Activated T-helper 1 cell treated with anti-CD3 and anti-CD28 coated beads, Interleukin-12 subunit alpha, Interleukin-12 subunit beta, Interleukin-2, Interleukin-4 antibody, amounts not matched to agents 30 ng/mL and 10 ng/mL and 1 ng/mL, durations not matched to agents 14 hours and 24 hours and 36 hours (primary cell): ENCODE results near the gene HHIPL2. TPM values are rescaled to one million over a fixed set of nuclear protein-coding genes. Genes with fewer than 3 reads are reported as not detected.

Experiments used
- DNase-seq: peaks from one replicate; pipeline ENCODE4 v3.0.0; 2021; ENCODE audit warnings: low spot score
- H3K27ac Mint-ChIP-seq: one replicate; pipeline ENCODE4 v1.8.0; 2021; ENCODE audit warnings: mild to moderate bottlenecking, mixed read lengths
- H3K27me3 Mint-ChIP-seq: one replicate; pipeline ENCODE4 v1.8.0; 2022; ENCODE audit warnings: mild to moderate bottlenecking, moderate library complexity, mixed read lengths; ENCODE audit not compliant: insufficient read depth
- H3K36me3 Mint-ChIP-seq: one replicate; pipeline ENCODE4 v1.8.0; 2021; ENCODE audit warnings: low read depth, mixed read lengths
- H3K4me1 Mint-ChIP-seq: one replicate; pipeline ENCODE4 v1.8.0; 2021; ENCODE audit warnings: low read depth, mixed read lengths
- H3K4me3 Mint-ChIP-seq: one replicate; pipeline ENCODE4 v1.8.0; 2021; ENCODE audit warnings: mild to moderate bottlenecking, moderate library complexity, mixed read lengths
- H3K9me3 Mint-ChIP-seq: one replicate; pipeline ENCODE4 v1.8.0; 2021; ENCODE audit warnings: mixed read lengths
- intact Hi-C: fragments of 100-400 bp; cut with micrococcal nuclease; formaldehyde crosslinking; loops from one replicate; pipeline ENCODE4 v1.15.1; 2024
- total RNA-seq: library from RNA; stranded (reverse); gene quantifications from 2 replicates; pipeline ENCODE4 v1.2.3, GENCODE V29; 2022

HHIPL2 gene
- total RNA-seq, 1 donor from 2014 or later: 0.16 TPM

DNA sequence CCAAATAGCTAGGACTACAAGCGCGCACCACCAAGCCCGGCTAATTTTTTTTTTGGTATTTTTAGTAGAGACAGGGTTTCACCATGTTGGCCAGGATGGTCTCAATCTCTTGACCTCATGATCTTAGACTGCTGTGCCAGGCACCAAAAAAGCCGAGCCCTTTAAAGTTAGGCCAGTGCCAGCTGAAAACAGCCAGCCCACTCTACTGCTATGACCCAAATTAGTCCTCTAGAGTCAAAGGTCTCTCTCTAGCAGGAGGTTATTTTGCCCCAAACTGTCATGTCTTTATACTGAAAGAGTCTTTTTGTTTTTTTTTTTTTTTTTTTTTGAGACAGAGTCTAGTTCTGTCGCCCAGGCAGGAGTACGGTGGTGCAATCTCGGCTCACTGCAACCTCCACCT is 9.7 kb upstream of the HHIPL2 start:
- H3K27ac Mint-ChIP-seq: no peak overlapping the region
- no peaks in the 10 kb centered on the region for H3K27me3 Mint-ChIP-seq
- no peak overlapping the region for H3K4me3 Mint-ChIP-seq
- intact Hi-C loops: no loop called here
- H3K36me3 Mint-ChIP-seq: peaks cover 20% of the 10 kb centered on the region
- no peak for DNase-seq
- no peaks in the 10 kb centered on the region for H3K9me3 Mint-ChIP-seq
- no peaks in the 10 kb centered on the region for H3K4me1 Mint-ChIP-seq

DNA sequence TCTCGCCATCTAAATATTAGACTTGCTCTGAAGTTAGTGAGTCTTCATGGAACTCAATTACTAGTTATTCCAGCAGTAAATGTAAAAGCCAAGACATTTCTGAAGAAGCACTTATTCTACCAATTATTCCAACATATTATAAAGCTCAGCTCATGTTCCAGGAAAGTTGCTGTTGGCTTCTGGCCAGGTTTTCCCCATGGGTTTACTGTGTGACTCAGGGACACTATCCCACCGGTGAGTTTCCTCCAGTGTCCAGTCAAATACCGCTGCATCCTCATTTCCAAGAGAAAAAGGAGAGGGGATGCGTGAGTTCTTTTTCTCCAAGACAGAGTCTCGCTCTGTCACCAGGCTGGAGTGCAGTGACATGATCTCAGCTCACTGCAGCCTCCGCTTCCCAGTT is 9.2 kb upstream of the HHIPL2 start:
- no peaks in the 10 kb centered on the region for H3K27me3 Mint-ChIP-seq
- no peaks in the 10 kb centered on the region for H3K4me1 Mint-ChIP-seq
- intact Hi-C loops: no loop called here
- peaks cover 20% of the 10 kb centered on the region for H3K36me3 Mint-ChIP-seq
- H3K4me3 Mint-ChIP-seq: no peak overlapping the region
- DNase-seq: no peak
- H3K9me3 Mint-ChIP-seq: no peaks in the 10 kb centered on the region
- no peak overlapping the region for H3K27ac Mint-ChIP-seq

- Mint-ChIP-seq H3K27ac (no peak overlapping the region), H3K27me3 (no peaks in the 10 kb centered on the region)
Measured at GRCh38 chr1:222555992-222556615, 8.2 kb upstream of the HHIPL2 start.

GRCh38 chr1:222554177-222554576 is 6.3 kb upstream of the HHIPL2 start:
- H3K4me3 Mint-ChIP-seq: no peak overlapping the region
- DNase-seq: no peak
- no peaks in the 10 kb centered on the region for H3K4me1 Mint-ChIP-seq
- no peak overlapping the region for H3K27ac Mint-ChIP-seq
- intact Hi-C loops: no loop called here
- no peaks in the 10 kb centered on the region for H3K9me3 Mint-ChIP-seq
- peaks cover 7% of the 10 kb centered on the region for H3K36me3 Mint-ChIP-seq
- no peaks in the 10 kb centered on the region for H3K27me3 Mint-ChIP-seq

More at GRCh38 chr1:222555992-222556615, 8.2 kb upstream of the HHIPL2 start:
- Mint-ChIP-seq H3K4me1 (no peaks in the 10 kb centered on the region), H3K36me3 (peaks cover 18% of the 10 kb centered on the region), H3K4me3 (no peak overlapping the region), H3K9me3 (no peaks in the 10 kb centered on the region)
- intact Hi-C loops: no loop called here
- DNase-seq: no peak

DNA sequence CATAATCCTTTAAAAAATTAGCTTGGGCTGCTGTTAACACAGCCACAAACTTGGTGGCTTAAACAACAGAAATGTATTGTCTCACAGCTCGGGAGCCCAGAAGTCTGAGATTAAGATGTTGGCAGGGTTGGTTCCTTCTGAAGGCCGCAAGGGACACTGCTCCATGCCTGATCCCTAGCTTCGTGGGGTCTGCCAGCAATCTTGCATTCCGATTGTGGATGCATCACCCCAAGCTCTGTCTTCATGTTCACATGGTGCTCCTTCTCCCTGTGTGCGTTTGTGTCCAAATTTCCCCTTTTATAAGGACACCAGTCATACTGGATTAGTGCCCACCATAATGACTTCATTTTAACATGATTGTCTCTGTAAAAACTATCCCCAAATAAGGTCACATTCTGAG is 5.0 kb upstream of the HHIPL2 start:
- no peak for DNase-seq
- Mint-ChIP-seq H3K27me3 (peaks cover 2% of the 10 kb centered on the region), H3K4me3 (no peak overlapping the region), H3K4me1 (no peaks in the 10 kb centered on the region), H3K9me3 (no peaks in the 10 kb centered on the region), H3K27ac (no peak overlapping the region), H3K36me3 (peaks cover 5% of the 10 kb centered on the region)
- intact Hi-C loops: no loop called here

DNA sequence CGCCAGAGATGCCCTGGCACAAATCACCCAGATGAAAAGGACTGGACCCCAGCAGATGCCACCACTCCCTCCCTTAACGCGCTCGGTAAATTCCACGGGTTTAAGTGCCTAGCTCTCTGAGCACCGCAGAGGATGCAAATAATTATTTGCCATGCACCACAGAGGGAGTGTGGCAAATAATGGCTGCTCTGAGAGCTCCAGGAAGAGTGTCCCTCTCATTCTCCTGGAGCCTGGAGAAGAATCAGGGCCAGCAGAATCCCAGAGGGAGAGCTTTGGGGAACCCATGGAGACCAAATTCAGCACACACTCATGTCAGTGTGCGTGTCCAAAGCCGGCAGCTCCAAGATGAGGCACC is 667 bp downstream of the HHIPL2 start:
- Mint-ChIP-seq H3K4me3 (no peak overlapping the region), H3K27me3 (peaks cover 5% of the 10 kb centered on the region), H3K27ac (no peak overlapping the region), H3K9me3 (no peaks in the 10 kb centered on the region), H3K4me1 (no peaks in the 10 kb centered on the region), H3K36me3 (no peaks in the 10 kb centered on the region)
- DNase-seq: no peak
- intact Hi-C loops: no loop called here

DNA sequence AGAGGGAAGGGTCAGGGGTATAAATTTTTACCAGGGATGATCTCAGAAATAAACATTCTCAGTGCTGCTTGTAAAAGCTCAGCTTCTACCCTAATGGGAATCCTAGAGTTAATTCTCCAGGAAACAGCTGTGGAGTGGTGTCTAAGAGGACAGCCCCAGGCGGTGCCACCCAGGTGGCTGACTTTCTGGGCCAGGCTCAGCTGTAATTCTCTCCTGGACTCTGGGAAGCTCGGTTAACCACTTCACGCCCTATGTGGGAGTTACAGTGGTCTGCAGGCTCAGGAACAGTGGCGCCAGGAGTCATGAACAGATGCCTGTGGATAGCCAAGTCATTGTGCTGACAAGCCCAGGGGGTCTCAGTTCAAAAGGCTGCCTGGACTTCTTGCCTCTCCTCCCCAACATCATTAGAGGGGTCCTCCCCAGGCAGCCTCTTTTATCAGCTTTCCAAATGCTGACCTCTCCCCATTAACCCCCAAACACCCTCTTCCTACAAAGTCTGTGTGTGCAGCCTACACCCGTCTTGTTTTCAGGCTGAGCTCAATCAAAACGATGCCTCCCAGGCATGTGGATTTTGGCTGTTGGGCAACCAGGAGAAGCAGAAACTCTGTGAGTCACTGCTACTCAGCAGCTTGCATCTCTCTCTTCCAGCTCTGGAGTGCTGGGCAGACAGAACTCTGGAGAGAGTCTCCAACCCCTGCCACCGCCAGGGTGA is 1.2 kb downstream of the HHIPL2 start:
- Mint-ChIP-seq H3K4me1 (no peaks in the 10 kb centered on the region), H3K36me3 (no peaks in the 10 kb centered on the region), H3K4me3 (no peak overlapping the region), H3K27ac (no peak overlapping the region), H3K27me3 (peaks cover 8% of the 10 kb centered on the region), H3K9me3 (no peaks in the 10 kb centered on the region)
- intact Hi-C loops: no loop called here
- no peak for DNase-seq

GRCh38 chr1:222546091-222546490 is 1.8 kb downstream of the HHIPL2 start:
- DNase-seq: no peak
- intact Hi-C loops: no loop called here
- no peaks in the 10 kb centered on the region for H3K9me3 Mint-ChIP-seq
- no peak overlapping the region for H3K27ac Mint-ChIP-seq
- H3K4me3 Mint-ChIP-seq: no peak overlapping the region
- no peaks in the 10 kb centered on the region for H3K36me3 Mint-ChIP-seq
- no peaks in the 10 kb centered on the region for H3K4me1 Mint-ChIP-seq
- peaks cover 8% of the 10 kb centered on the region for H3K27me3 Mint-ChIP-seq

- intact Hi-C loops: no loop called here
- Mint-ChIP-seq H3K36me3 (no peaks in the 10 kb centered on the region), H3K4me1 (no peaks in the 10 kb centered on the region), H3K4me3 (no peak overlapping the region), H3K27me3 (peaks cover 8% of the 10 kb centered on the region), H3K27ac (no peak overlapping the region), H3K9me3 (no peaks in the 10 kb centered on the region)
- DNase-seq: no peak
Measured at GRCh38 chr1:222543817-222544216, 4.1 kb downstream of the HHIPL2 start.

- Mint-ChIP-seq H3K27ac (no peak overlapping the region), H3K9me3 (no peaks in the 10 kb centered on the region), H3K36me3 (no peaks in the 10 kb centered on the region), H3K27me3 (peaks cover 9% of the 10 kb centered on the region), H3K4me3 (no peak overlapping the region), H3K4me1 (no peaks in the 10 kb centered on the region)
- DNase-seq: no peak
- intact Hi-C loops: no loop called here
Measured at GRCh38 chr1:222540598-222540995, 7.3 kb downstream of the HHIPL2 start.

GRCh38 chr1:222539951-222540597 is 7.8 kb downstream of the HHIPL2 start:
- Mint-ChIP-seq H3K27me3 (peaks cover 9% of the 10 kb centered on the region), H3K4me3 (no peak overlapping the region), H3K4me1 (no peaks in the 10 kb centered on the region)

GRCh38 chr1:222535455-222535854 is 12.4 kb downstream of the HHIPL2 start:
- Mint-ChIP-seq H3K27ac (no peak overlapping the region), H3K27me3 (peaks cover 7% of the 10 kb centered on the region), H3K36me3 (no peaks in the 10 kb centered on the region), H3K9me3 (no peaks in the 10 kb centered on the region), H3K4me3 (no peak overlapping the region), H3K4me1 (no peaks in the 10 kb centered on the region)
- intact Hi-C loops: no loop called here
- no peak for DNase-seq

More at GRCh38 chr1:222539951-222540597, 7.8 kb downstream of the HHIPL2 start:
- H3K27ac Mint-ChIP-seq: no peak overlapping the region
- H3K36me3 Mint-ChIP-seq: no peaks in the 10 kb centered on the region
- intact Hi-C loops: no loop called here
- no peaks in the 10 kb centered on the region for H3K9me3 Mint-ChIP-seq
- no peak for DNase-seq

DNA sequence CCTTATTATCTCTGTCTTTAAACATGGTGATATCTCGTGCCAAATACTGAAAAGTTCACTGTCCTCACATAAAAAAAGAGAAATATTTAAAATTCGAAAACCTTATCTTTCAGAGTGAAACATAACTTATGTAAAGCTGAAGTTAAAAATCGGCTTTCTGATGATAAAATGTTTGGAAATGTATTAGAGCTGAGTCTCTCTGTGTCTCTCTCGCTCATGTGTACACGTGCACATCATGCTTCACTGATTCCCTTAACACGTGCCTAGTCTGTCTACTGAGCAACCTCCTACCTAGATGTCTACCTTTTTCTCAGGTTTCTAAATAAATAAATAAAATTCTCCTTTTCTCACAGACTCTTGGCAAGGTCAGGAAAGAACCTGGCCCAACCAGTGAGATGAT is 17.1 kb downstream of the HHIPL2 start:
- Mint-ChIP-seq H3K4me1 (no peaks in the 10 kb centered on the region), H3K9me3 (no peaks in the 10 kb centered on the region), H3K27me3 (peaks cover 8% of the 10 kb centered on the region), H3K27ac (no peak overlapping the region), H3K36me3 (no peaks in the 10 kb centered on the region), H3K4me3 (no peak overlapping the region)
- intact Hi-C loops: no loop called here
- no peak for DNase-seq
